ENCODE results near the gene TFE3. TPM values are rescaled to one million over a fixed set of nuclear protein-coding genes. Genes with fewer than 3 reads are reported as not detected.
A peak's percentile ranks its signal among the peaks of the same experiment; 100 is the strongest.

Gene TFE3
- total and polyA plus RNA-seq, 11 donors = 12.1 to 61.2 (median 23.6) TPM

DNA sequence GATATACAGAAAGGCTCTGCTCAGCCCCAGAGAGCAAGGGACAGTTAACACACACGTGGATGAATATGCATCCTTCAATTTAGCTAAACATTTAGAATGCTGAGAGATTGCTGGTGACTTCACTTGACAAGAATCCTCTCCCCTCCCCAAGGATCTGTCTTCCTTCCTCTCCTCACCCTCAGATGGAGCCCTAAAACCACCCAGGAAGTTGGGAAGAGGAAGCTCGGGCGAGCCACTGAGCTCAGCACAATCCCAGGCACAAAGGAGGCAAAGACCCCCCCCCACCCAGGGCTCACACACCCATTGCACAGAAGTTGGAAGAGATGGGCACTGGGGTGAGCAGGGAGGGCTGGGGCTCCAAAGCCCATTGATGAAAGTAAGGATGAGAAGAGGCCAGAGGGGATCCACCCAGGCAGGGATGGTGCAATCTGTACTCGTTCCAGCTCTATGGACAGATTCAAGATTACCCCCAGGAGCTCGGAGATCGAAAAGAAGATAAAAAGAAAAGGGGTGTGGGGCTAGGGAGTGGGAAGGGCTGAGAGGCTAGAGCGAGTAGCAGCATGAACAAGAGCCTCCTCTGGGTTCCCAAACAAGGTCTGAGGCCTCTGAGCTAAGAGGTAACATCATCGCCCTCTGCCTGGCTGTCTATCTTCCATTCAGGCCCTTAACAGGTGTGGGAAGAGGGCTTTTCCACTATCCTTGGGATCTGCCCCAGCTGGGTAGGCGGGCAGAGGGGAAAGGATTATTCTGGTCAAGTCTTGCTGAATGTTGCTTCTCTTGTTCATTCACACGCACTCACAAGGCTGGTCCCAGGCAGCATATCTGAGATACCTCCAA is 1.2 kb downstream of the TFE3 start:
- TF ChIP-seq, protein P1, sequence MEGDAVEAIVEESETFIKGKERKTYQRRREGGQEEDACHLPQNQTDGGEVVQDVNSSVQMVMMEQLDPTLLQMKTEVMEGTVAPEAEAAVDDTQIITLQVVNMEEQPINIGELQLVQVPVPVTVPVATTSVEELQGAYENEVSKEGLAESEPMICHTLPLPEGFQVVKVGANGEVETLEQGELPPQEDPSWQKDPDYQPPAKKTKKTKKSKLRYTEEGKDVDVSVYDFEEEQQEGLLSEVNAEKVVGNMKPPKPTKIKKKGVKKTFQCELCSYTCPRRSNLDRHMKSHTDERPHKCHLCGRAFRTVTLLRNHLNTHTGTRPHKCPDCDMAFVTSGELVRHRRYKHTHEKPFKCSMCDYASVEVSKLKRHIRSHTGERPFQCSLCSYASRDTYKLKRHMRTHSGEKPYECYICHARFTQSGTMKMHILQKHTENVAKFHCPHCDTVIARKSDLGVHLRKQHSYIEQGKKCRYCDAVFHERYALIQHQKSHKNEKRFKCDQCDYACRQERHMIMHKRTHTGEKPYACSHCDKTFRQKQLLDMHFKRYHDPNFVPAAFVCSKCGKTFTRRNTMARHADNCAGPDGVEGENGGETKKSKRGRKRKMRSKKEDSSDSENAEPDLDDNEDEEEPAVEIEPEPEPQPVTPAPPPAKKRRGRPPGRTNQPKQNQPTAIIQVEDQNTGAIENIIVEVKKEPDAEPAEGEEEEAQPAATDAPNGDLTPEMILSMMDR (IDR thresholded peaks at IDR 0.05) = no peak
- TF ChIP-seq POLR2A (IDR thresholded peaks at IDR 0.05) = no peak
- 9 to 29% (median 20%) methylated on average over 10 of the region's 10 CpGs for WGBS, 4 donors
- peak in 2 of 5 donors; percentile 19 to 29 for DNase-seq

DNA sequence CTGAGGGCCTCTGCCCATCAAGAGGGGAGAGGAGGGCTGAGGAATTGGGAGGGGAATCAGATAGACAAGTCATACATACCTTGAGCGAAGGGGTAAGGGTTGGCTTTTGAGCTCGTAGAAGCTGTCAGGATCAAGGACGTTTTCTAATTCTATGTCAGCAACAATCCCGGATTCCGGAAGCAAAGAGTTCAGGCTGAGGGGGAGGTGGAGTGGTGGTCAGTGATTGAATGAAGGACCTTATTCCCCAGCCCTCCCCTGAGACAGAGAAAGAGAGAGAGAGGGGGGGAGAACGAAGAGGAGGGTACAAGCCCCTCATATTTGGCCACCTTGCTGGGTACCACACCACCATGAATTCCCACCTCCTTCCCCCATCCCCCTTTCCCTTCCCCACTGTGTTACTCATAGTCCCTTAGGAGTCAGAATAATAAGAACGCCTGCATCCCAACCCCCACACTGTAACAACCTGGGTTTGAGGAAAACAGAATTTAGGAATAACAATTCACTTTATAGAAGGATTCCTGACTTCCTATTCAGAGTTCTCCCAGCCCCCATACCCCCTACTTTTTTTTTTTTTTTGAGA is 2.7 kb downstream of the TFE3 start:
- TF ChIP-seq, protein P1 (IDR thresholded peaks at IDR 0.05) = no peak
- TF ChIP-seq POLR2A (IDR thresholded peaks at IDR 0.05) = no peak
- DNase-seq (no peak), ATAC-seq (no peak)
- peak overlapping the region in 9 of 12 donors; percentile 15 to 99 (median 87) for H3K4me3 ChIP-seq
- H3K9me3 ChIP-seq = peaks cover 0 to 8% (median 0%) of the 10 kb centered on the region in 12 donors
- 27 to 54% (median 34%) methylated on average over 7 of the region's 7 CpGs for WGBS, 4 donors
- peak overlapping the region in 10 of 12 donors; percentile 50 to 99 (median 96) for H3K27ac ChIP-seq
- H3K27me3 ChIP-seq = no peaks in the 10 kb centered on the region
- H3K4me1 ChIP-seq = peaks cover 0 to 31% (median 13%) of the 10 kb centered on the region in 12 donors
- H3K36me3 ChIP-seq = peaks cover 0 to 41% (median 34%) of the 10 kb centered on the region in 9 donors
- intact Hi-C loops (cut with DNase I) = loop anchor here in 5 of 10 donors (5.0 to 10.0 kb wide), 6 partner anchors 38 to 127 kb away; partner anchors contain the start of genes OTUD5 (in 4 of the 5), GRIPAP1 (in 3 of the 5) and PIM2 (in 1 of the 5)

More for the DNA sequence above, 1.2 kb downstream of the TFE3 start:
- Histone ChIP-seq H3K36me3 (peaks cover 0 to 26% (median 24%) of the 10 kb centered on the region in 9 donors), H3K27me3 (no peaks in the 10 kb centered on the region), H3K4me3 (peak overlapping the region; percentile 62 to 99 (median 85)), H3K9me3 (peaks cover 0 to 8% (median 0%) of the 10 kb centered on the region in 12 donors), H3K27ac (peak overlapping the region; percentile 89 to 99 (median 96)), H3K4me1 (peaks cover 0 to 31% (median 13%) of the 10 kb centered on the region in 12 donors)
- no peak for ATAC-seq
- intact Hi-C loops (cut with DNase I) = loop anchor here in 6 of 10 donors (1.0 to 10.0 kb wide), 7 partner anchors 40 to 125 kb away; partner anchors contain the start of genes OTUD5 (in 4 of the 6), GRIPAP1 (in 3 of the 6) and PIM2 (in 1 of the 6)

DNA sequence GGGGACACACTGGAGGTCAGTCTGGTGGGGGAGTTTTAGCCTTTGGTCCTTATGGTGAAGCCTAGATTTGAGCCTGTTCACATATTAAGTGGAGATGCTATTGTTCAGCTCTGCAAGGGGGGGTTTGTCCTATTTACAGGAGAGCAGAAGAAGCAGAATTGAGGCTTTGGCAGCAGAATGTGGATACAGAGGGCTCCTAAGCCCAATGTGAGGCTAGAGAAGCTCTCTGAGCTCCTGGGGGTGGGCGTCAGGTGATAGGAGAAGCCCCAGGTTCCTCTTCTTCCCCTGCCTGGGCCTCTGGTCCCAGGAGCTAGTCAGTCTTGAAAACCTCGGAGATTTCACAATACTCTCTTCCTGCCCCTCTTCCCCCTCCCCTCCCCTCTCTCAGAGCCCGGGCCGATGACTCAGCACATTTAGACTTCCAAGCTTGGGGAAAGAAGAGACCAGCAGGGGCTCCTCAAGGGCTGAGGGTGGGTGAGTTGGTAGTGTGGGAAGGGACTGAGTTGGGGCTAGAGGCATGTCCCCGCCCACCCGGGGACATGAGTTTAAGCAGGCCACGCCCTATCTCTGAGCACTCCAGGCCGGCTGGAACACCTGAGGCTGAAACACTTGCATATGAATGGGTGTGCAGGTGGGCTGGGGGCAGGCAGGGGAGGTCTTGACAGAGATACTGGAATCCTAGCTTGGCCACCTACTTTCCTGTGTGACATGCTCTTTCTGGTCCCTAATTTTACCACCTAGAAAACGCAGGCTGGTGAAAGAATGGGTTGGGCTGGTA is 3.4 kb downstream of the TFE3 start:
- TF ChIP-seq, protein P1 (IDR thresholded peaks at IDR 0.05) = no peak
- TF ChIP-seq POLR2A (IDR thresholded peaks at IDR 0.05) = no peak
- intact Hi-C loops (cut with DNase I) = loop anchor here in 6 of 10 donors (5.0 to 10.0 kb wide), 7 partner anchors 37 to 128 kb away; partner anchors contain the start of genes OTUD5 (in 4 of the 6), GRIPAP1 (in 3 of the 6), KCND1 (in 1 of the 6) and PIM2 (in 1 of the 6)
- peaks cover 0 to 31% (median 13%) of the 10 kb centered on the region in 12 donors for H3K4me1 ChIP-seq
- DNase-seq (peak; percentile 59 to 76 (median 69)), ATAC-seq (peak in 3 of 4 donors; percentile 6 to 16 (median 6))
- peak overlapping the region in 8 of 12 donors; percentile 15 to 99 (median 73) for H3K4me3 ChIP-seq
- 17 to 42% (median 26%) methylated on average over 8 to 9 of the region's 9 CpGs for WGBS, 4 donors
- peaks cover 0 to 8% (median 0%) of the 10 kb centered on the region in 12 donors for H3K9me3 ChIP-seq
- no peaks in the 10 kb centered on the region for H3K27me3 ChIP-seq
- H3K36me3 ChIP-seq = peaks cover 0 to 42% (median 34%) of the 10 kb centered on the region in 9 donors
- H3K27ac ChIP-seq = peak overlapping the region in 10 of 12 donors; percentile 50 to 99 (median 80)

Data from heart left ventricle (tissue), 16 donors.